ENCODE data around the gene CSRNP3. TPM values are rescaled to one million over a fixed set of nuclear protein-coding genes. Genes with fewer than 3 reads are reported as not detected.

The CSRNP3 gene
- total RNA-seq, 2 donors from 2014 or later: 2.3 to 5.9 TPM

DNA sequence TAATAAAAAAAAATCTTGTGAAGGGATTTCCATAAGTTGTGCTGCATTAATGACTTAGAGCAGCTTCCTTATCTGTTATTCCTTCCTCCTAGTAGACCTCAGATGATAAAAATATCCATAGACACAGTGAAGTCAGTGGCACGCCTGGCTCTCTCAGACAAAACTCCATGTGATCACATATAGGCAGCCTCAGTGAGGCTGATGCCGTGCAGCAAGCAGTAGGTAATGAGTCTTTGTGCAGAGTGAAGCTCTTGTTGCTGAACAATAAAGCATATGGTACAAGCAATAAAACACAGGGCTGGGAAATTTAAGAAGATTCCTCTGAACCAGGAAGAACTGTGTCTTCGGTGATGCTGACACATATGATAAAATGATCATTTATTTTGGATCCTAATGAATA, 102.7 kb downstream of the CSRNP3 start:
- no peak for ATAC-seq

DNA sequence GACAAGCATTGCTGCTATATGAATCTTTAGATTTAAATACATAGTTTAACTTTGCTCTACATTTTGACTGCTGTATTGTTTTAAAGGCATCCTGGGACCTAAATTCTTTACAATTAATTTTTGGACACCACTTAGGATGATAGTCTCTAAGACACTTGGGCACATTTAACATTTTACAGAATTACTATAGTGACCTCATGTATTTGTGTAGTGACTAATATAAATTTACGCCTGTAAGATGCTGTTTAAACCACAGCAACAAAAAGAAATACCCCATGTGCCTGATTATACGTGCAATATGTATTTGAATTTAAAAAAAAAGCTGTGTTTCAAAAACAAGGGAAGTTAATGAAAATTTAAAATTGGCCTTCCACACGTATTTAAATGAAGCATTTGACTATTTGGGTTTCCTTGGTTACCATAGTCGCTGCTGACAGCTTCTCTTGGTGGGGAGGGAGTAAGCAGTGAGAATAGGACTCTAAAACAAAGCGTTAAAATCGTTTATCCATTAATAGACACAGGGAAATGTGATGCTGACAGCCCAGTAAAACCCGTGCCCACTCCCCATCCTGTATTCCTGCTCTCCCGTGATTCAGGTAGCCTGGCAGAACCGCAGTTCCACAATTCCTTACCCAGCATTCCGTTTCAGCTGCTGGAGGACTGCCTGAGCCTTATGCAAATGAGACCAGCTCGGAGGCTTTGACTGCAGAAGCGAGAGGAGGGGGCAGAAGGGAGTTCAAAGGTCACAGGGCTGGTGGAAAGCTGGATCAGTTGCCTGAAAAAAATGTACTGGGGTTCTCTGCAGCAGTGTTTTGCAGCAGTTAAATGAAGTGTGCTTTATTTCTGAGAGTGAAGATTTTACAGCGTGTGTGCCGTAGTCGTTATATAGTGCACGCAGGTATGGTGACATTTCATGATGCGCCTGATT, 104.3 kb downstream of the CSRNP3 start:
- 14 to 15% methylated on average over 17 of the region's 17 CpGs for WGBS, 2 donors
- Histone ChIP-seq H3K36me3 (replicated peaks in 1 of 2; ENCODE audit: insufficient read depth in 1 of 2, low read depth in 2 of 2) (no peaks in the 10 kb centered on the region), H3K27me3 (no peaks in the 10 kb centered on the region), H3K9me3 (no peaks in the 10 kb centered on the region), H3K4me3 (peak overlapping the region in 1 of 2 donors; percentile 16), H3K27ac (peak overlapping the region in 1 of 4 donors; percentile 23), H3K4me1 (no peaks in the 10 kb centered on the region)
- intact Hi-C loops (cut with DNase I): no loop called here
- TF ChIP-seq, protein P1, sequence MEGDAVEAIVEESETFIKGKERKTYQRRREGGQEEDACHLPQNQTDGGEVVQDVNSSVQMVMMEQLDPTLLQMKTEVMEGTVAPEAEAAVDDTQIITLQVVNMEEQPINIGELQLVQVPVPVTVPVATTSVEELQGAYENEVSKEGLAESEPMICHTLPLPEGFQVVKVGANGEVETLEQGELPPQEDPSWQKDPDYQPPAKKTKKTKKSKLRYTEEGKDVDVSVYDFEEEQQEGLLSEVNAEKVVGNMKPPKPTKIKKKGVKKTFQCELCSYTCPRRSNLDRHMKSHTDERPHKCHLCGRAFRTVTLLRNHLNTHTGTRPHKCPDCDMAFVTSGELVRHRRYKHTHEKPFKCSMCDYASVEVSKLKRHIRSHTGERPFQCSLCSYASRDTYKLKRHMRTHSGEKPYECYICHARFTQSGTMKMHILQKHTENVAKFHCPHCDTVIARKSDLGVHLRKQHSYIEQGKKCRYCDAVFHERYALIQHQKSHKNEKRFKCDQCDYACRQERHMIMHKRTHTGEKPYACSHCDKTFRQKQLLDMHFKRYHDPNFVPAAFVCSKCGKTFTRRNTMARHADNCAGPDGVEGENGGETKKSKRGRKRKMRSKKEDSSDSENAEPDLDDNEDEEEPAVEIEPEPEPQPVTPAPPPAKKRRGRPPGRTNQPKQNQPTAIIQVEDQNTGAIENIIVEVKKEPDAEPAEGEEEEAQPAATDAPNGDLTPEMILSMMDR (IDR thresholded peaks at IDR 0.05): no peak
- TF ChIP-seq POLR2A (IDR thresholded peaks at IDR 0.05): no peak
- peak; percentile 68 to 79 (median 76) for DNase-seq
- peak; percentile 95 for ATAC-seq

More for the DNA sequence above, 102.7 kb downstream of the CSRNP3 start:
- DNase-seq: peak in 1 of 4 donors; percentile 20
- no peaks in the 10 kb centered on the region for H3K9me3 ChIP-seq
- intact Hi-C loops (cut with DNase I): no loop called here
- TF ChIP-seq, protein P1 (IDR thresholded peaks at IDR 0.05): no peak
- TF ChIP-seq POLR2A (IDR thresholded peaks at IDR 0.05): no peak
- H3K4me1 ChIP-seq: no peaks in the 10 kb centered on the region
- H3K27ac ChIP-seq: peak overlapping the region in 1 of 4 donors; percentile 21
- H3K36me3 ChIP-seq (replicated peaks in 1 of 2; ENCODE audit: insufficient read depth in 1 of 2, low read depth in 2 of 2): no peaks in the 10 kb centered on the region
- 33 to 35% methylated on average over 3 of the region's 3 CpGs for WGBS, 2 donors
- no peak overlapping the region for H3K4me3 ChIP-seq
- H3K27me3 ChIP-seq: no peaks in the 10 kb centered on the region

DNA sequence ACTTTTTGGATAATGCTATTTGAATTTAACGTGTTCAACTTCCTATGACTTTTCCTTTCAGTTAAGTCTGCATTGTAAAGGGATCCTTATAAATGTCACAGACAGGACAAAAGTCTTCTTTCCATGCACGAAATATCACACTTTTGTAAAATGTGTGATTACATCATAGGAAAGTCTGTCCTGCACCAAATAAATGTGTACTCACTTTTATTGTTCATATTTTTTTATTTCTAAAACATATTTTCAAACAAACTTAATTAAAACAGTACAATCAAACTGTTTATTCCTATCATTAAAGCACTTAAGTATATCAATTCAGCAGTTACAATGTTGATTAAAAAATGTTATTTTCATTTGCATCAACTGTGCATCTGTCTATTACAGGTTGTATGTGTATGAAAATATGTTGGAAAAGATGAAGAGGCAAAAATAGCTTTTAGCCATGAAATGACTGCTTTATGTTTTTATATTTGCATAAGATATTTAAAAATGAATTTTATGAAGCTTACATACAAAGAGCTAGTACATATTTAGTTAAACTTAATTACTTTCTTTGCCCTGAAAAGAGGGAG, 105.6 kb downstream of the CSRNP3 start:
- intact Hi-C loops (cut with DNase I): no loop called here
- H3K27me3 ChIP-seq: no peaks in the 10 kb centered on the region
- no peak overlapping the region for H3K4me3 ChIP-seq
- no peaks in the 10 kb centered on the region for H3K9me3 ChIP-seq
- no peaks in the 10 kb centered on the region for H3K36me3 ChIP-seq (replicated peaks in 1 of 2; ENCODE audit: insufficient read depth in 1 of 2, low read depth in 2 of 2)
- no peaks in the 10 kb centered on the region for H3K4me1 ChIP-seq
- DNase-seq (no peak), ATAC-seq (no peak)
- no peak overlapping the region for H3K27ac ChIP-seq
- 77 to 78% methylated on average over 2 of the region's 2 CpGs for whole genome bisulfite sequencing, 2 donors
- TF ChIP-seq POLR2A (IDR thresholded peaks at IDR 0.05): no peak
- TF ChIP-seq, protein P1 (IDR thresholded peaks at IDR 0.05): no peak

DNA sequence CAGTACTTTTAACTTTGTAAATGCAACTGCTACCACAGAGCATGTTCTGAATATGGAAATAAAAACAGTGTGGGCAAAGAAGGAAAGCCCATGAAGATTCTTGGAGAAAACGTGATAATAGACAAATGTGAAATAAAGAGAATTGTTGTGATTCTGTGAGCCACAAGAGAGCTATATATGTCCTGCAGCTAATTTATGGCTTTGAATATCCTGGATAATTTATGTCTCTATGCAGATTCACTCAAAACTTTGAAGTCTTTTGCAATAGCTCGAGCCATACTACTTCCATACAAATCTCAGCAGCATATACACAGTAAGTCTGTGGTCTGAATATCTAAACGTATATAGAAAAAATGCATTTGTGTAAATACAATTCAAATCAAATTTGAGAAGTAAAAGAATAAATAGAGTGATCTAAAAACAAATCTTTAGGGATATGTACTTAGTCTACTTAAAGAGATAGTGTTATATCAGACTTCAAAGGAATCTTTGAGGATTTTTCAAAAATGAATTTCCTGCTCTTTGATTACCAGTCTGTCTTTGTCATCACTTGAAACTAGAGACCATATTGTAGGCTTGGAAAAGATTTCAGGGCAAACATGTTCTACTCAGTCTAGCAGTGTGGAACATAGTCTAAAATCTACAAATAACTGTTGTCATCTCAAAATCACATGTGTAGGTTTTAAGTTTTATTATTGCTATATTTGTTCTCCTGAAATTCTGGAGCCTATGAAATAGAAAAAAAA, 107.1 kb downstream of the CSRNP3 start:
- WGBS, 2 donors: 69 to 80% methylated on average over 3 of the region's 3 CpGs
- no peak for TF ChIP-seq POLR2A (IDR thresholded peaks at IDR 0.05)
- TF ChIP-seq, protein P1 (IDR thresholded peaks at IDR 0.05): no peak
- no peaks in the 10 kb centered on the region for H3K4me1 ChIP-seq
- no peak overlapping the region for H3K27ac ChIP-seq
- no peaks in the 10 kb centered on the region for H3K27me3 ChIP-seq
- no peak for ATAC-seq
- DNase-seq: no peak
- H3K36me3 ChIP-seq (replicated peaks in 1 of 2; ENCODE audit: insufficient read depth in 1 of 2, low read depth in 2 of 2): no peaks in the 10 kb centered on the region
- intact Hi-C loops (cut with DNase I): no loop called here
- no peaks in the 10 kb centered on the region for H3K9me3 ChIP-seq
- no peak overlapping the region for H3K4me3 ChIP-seq
